Vagina (tissue), 2 donors: ENCODE measurements around the gene KCNJ4.

Experiments used
- CTCF ChIP-seq, 3 experiments: fragments of 450-650 bp in 2 of 3; fragments of 200-600 bp in 1 of 3; sonication (generic) in 1 of 3; IDR thresholded peaks; one replicate each; pipeline ENCODE4 v1.5.1; 2017 to 2019; ENCODE audit warnings: antibody characterized with exemption in 3 of 3, mild to moderate bottlenecking in 2 of 3, moderate library complexity in 2 of 3
- POLR2A ChIP-seq, 2 donors: fragments of 450-650 bp; IDR thresholded peaks; one replicate each; pipeline ENCODE4 v1.6.1; 2017; ENCODE audit warnings: antibody characterized with exemption in 2 of 2, mild to moderate bottlenecking in 2 of 2, moderate library complexity in 2 of 2
- POLR2AphosphoS5 ChIP-seq, 2 donors: sonication (generic); formaldehyde crosslinking; IDR thresholded peaks; one replicate each; pipeline ENCODE4 v1.9.0; 2017; ENCODE audit warnings: antibody characterized with exemption in 2 of 2, mild to moderate bottlenecking in 2 of 2, low read depth in 1 of 2; ENCODE audit not compliant: insufficient read depth in 1 of 2

- TF ChIP-seq CTCF (IDR thresholded peaks at IDR 0.05) = no peak
- no peak for TF ChIP-seq POLR2A (IDR thresholded peaks at IDR 0.05)
- TF ChIP-seq POLR2AphosphoS5 (IDR thresholded peaks at IDR 0.05; ENCODE audit: insufficient read depth in 1 of 2, low read depth in 1 of 2) = no peak
These were observed 1.4 kb upstream of the KCNJ4 start for GRCh38 chr22:38456272-38456835.
